Stimulated activated CD8-positive, alpha-beta memory T cell treated with anti-CD3 and anti-CD28 coated beads, Interleukin-7, amount 100 ng/mL, for 48 hours (primary cell): Measurements from ENCODE around the gene KCND2.
"Not testable (repeated sequence)": the region's sequence is repeated elsewhere in the genome, so short reads cannot be mapped to it uniquely, and the experiment has no call there.

ENCODE experiments used
- DNase-seq, 2 donors: peaks; one replicate each; pipeline ENCODE4 v3.0.0-alpha.2; 2020; ENCODE audit warnings: low read depth in 1 of 2; ENCODE audit errors: extremely low read depth in 1 of 2

KCND2 gene

GRCh38 chr7:120272701-120273475 is at the start of gene KCND2:
Gene KCND2, plus strand, starts transcription at chr7:120273175.
- no peak for DNase-seq

GRCh38 chr7:120226188-120226587 is 46.8 kb upstream of the KCND2 start:
- no peak for DNase-seq

GRCh38 chr7:120227255-120227654 is 45.7 kb upstream of the KCND2 start:
- no peak for DNase-seq

- no peak for DNase-seq
Measured at GRCh38 chr7:120229084-120229483, 43.9 kb upstream of the KCND2 start.

- no peak for DNase-seq
Measured at GRCh38 chr7:120233338-120233737, 39.6 kb upstream of the KCND2 start.

GRCh38 chr7:120240350-120240749 is 32.6 kb upstream of the KCND2 start:
- DNase-seq = not testable (repeated sequence)

- DNase-seq = no peak
Measured at GRCh38 chr7:120241973-120242372, 31.0 kb upstream of the KCND2 start.

- DNase-seq = no peak
Measured at GRCh38 chr7:120254845-120255244, 18.1 kb upstream of the KCND2 start.

GRCh38 chr7:120256344-120257070 is 16.5 kb upstream of the KCND2 start:
- DNase-seq = no peak

GRCh38 chr7:120259386-120259785 is 13.6 kb upstream of the KCND2 start:
- DNase-seq = no peak

- DNase-seq = no peak
Measured at GRCh38 chr7:120260111-120260510, 12.9 kb upstream of the KCND2 start.

GRCh38 chr7:120272261-120272660 is 714 bp upstream of the KCND2 start:
- DNase-seq = no peak

- no peak for DNase-seq
Measured at GRCh38 chr7:120273476-120273975, 551 bp downstream of the KCND2 start.

GRCh38 chr7:120274482-120274881 is 1.5 kb downstream of the KCND2 start:
- no peak for DNase-seq

- no peak for DNase-seq
Measured at GRCh38 chr7:120274899-120275298, 1.9 kb downstream of the KCND2 start.

- DNase-seq = no peak
Measured at GRCh38 chr7:120276720-120277119, 3.7 kb downstream of the KCND2 start.

- no peak for DNase-seq
Measured at GRCh38 chr7:120278773-120279172, 5.8 kb downstream of the KCND2 start.

GRCh38 chr7:120280743-120281142 is 7.8 kb downstream of the KCND2 start:
- DNase-seq = no peak

GRCh38 chr7:120293027-120293426 is 20.1 kb downstream of the KCND2 start:
- DNase-seq = no peak

- DNase-seq = no peak
Measured at GRCh38 chr7:120302190-120302589, 29.2 kb downstream of the KCND2 start.

GRCh38 chr7:120303105-120303504 is 30.1 kb downstream of the KCND2 start:
- DNase-seq = no peak

GRCh38 chr7:120304674-120305073 is 31.7 kb downstream of the KCND2 start:
- no peak for DNase-seq
